Endothelial cell (in vitro differentiated cells): ENCODE data around the gene CTAGE1. TPM values are rescaled to one million over a fixed set of nuclear protein-coding genes. Genes with fewer than 3 reads are reported as not detected.

Source experiments
- DNase-seq: peaks from one replicate; pipeline ENCODE4 v3.0.0; 2021; ENCODE audit warnings: low spot score
- H3K27ac Mint-ChIP-seq: one replicate; pipeline ENCODE4 v1.8.0; 2021; ENCODE audit warnings: mixed read lengths, inconsistent platforms; ENCODE audit not compliant: unreplicated experiment
- H3K27me3 Mint-ChIP-seq: one replicate; pipeline ENCODE4 v1.8.0; 2021; ENCODE audit warnings: mild to moderate bottlenecking, moderate library complexity, mixed read lengths, inconsistent platforms; ENCODE audit not compliant: unreplicated experiment
- H3K36me3 Mint-ChIP-seq: one replicate; pipeline ENCODE4 v1.8.0; 2021; ENCODE audit warnings: mild to moderate bottlenecking, low read depth, mixed read lengths, inconsistent platforms; ENCODE audit not compliant: unreplicated experiment
- H3K4me1 Mint-ChIP-seq: one replicate; pipeline ENCODE4 v1.8.0; 2021; ENCODE audit warnings: mild to moderate bottlenecking, mixed read lengths, inconsistent platforms; ENCODE audit not compliant: unreplicated experiment
- H3K4me3 Mint-ChIP-seq: one replicate; pipeline ENCODE4 v1.8.0; 2021; ENCODE audit warnings: mild to moderate bottlenecking, mixed read lengths, inconsistent platforms; ENCODE audit not compliant: unreplicated experiment
- H3K9me3 Mint-ChIP-seq: one replicate; pipeline ENCODE4 v1.8.0; 2021; ENCODE audit warnings: mixed read lengths, inconsistent platforms; ENCODE audit not compliant: unreplicated experiment
- CTCF ChIP-seq: fragments of 200-600 bp; sonication (generic); IDR thresholded peaks from one replicate; pipeline ENCODE4 v1.5.0; 2021; ENCODE audit warnings: antibody characterized with exemption; ENCODE audit not compliant: unreplicated experiment
- total RNA-seq: library from RNA; stranded (reverse); fragmentation: NEBNext Ultra II Directional; extraction: Animal tissue kit (Norgen Biotek cat#: 25700); gene quantifications from one replicate; pipeline ENCODE4 v1.2.1, GENCODE V29; 2021; ENCODE audit not compliant: unreplicated experiment

Gene CTAGE1
- total RNA-seq, 1 donor from 2014 or later, result not detected

GRCh38 chr18:22368021-22368420 is 49.7 kb downstream of the CTAGE1 start:
- Mint-ChIP-seq H3K27me3 (no peaks in the 10 kb centered on the region), H3K27ac (no peak overlapping the region), H3K4me1 (no peaks in the 10 kb centered on the region), H3K36me3 (no peaks in the 10 kb centered on the region), H3K4me3 (no peak overlapping the region), H3K9me3 (no peaks in the 10 kb centered on the region)
- DNase-seq, result no peak
- TF ChIP-seq CTCF, result no peak

GRCh38 chr18:22367303-22367702 is 50.4 kb downstream of the CTAGE1 start:
- H3K27ac Mint-ChIP-seq, result no peak overlapping the region
- no peaks in the 10 kb centered on the region for H3K9me3 Mint-ChIP-seq
- H3K27me3 Mint-ChIP-seq, result no peaks in the 10 kb centered on the region
- H3K4me3 Mint-ChIP-seq, result no peak overlapping the region
- DNase-seq, result no peak
- TF ChIP-seq CTCF, result no peak
- no peaks in the 10 kb centered on the region for H3K36me3 Mint-ChIP-seq
- no peaks in the 10 kb centered on the region for H3K4me1 Mint-ChIP-seq

- no peak overlapping the region for H3K27ac Mint-ChIP-seq
- H3K4me1 Mint-ChIP-seq, result no peaks in the 10 kb centered on the region
- H3K36me3 Mint-ChIP-seq, result no peaks in the 10 kb centered on the region
- no peak for TF ChIP-seq CTCF
- no peaks in the 10 kb centered on the region for H3K9me3 Mint-ChIP-seq
- no peaks in the 10 kb centered on the region for H3K27me3 Mint-ChIP-seq
- no peak for DNase-seq
- H3K4me3 Mint-ChIP-seq, result no peak overlapping the region
Observed at GRCh38 chr18:22363867-22364463, 53.8 kb downstream of the CTAGE1 start.

Other genes with a start within 250 kb of the CTAGE1 start
- gene GATA6, start 248.3 kb downstream of the CTAGE1 start, total RNA-seq, result 23.8 TPM